GM12878 (cell line): Measurements from ENCODE around the gene GRIN2C.

Experiments used
- ATF7 ChIP-seq: fragments of 450-650 bp; IDR thresholded peaks from 2 replicates; pipeline ENCODE4 v1.6.1; 2016; ENCODE audit warnings: low read depth, mild to moderate bottlenecking
- CBFB ChIP-seq: IDR thresholded peaks from 2 replicates; pipeline ENCODE4 v1.6.1; 2016; ENCODE audit warnings: antibody characterized with exemption, low read depth
- CHD2 ChIP-seq: IDR thresholded peaks from 2 replicates; pipeline ENCODE4 v1.6.1; 2011; ENCODE audit warnings: low read depth, low read length, improper control_type of control experiment, borderline replicate concordance
- CTCF ChIP-seq, 3 experiments: IDR thresholded peaks in 2 of 3; conservative IDR thresholded peaks in 1 of 3; 2 replicates each; pipeline ENCODE4 v1.5.1; 2011; ENCODE audit warnings: low read depth in 3 of 3, low read length in 3 of 3, mild to moderate bottlenecking in 3 of 3, control low read depth in 2 of 3, moderate library complexity in 2 of 3, inconsistent platforms in 1 of 3, mixed read lengths in 1 of 3; ENCODE audit not compliant: control insufficient read depth in 2 of 3, insufficient read depth in 1 of 3; ENCODE audit errors: extremely low read depth in 1 of 3
- EGR1 ChIP-seq, 2 experiments: IDR thresholded peaks; 1 replicate in 1 of 2; 2 replicates in 1 of 2; pipeline ENCODE4 v1.6.1; 2011 to 2012; ENCODE audit warnings: low read depth in 2 of 2, low read length in 2 of 2, borderline replicate concordance in 1 of 2, mild to moderate bottlenecking in 1 of 2, moderate library complexity in 1 of 2
- EZH2 ChIP-seq: IDR thresholded peaks from 2 replicates; pipeline ENCODE4 v1.6.1; 2012; ENCODE audit warnings: low read depth, mild to moderate bottlenecking, control low read depth, inconsistent platforms, low read length, borderline replicate concordance; ENCODE audit not compliant: control insufficient read depth
- MEF2B ChIP-seq: fragments of 450-650 bp; IDR thresholded peaks from 2 replicates; pipeline ENCODE4 v1.6.1; 2018; ENCODE audit warnings: mild to moderate bottlenecking, moderate library complexity; ENCODE audit not compliant: partially characterized antibody, poor library complexity, severe bottlenecking
- NFIC ChIP-seq: IDR thresholded peaks from 2 replicates; pipeline ENCODE4 v1.6.1; 2012; ENCODE audit warnings: low read depth, mild to moderate bottlenecking, inconsistent platforms, low read length, moderate library complexity
- NRF1 ChIP-seq: conservative IDR thresholded peaks from 2 replicates; pipeline ENCODE4 v1.6.1; 2011; ENCODE audit warnings: mild to moderate bottlenecking, low read depth, low read length, improper control_type of control experiment
- RAD21 ChIP-seq: IDR thresholded peaks from 2 replicates; pipeline ENCODE4 v1.6.1; 2011; ENCODE audit warnings: mild to moderate bottlenecking, low read depth, low read length, moderate library complexity; ENCODE audit not compliant: insufficient read depth
- RELA ChIP-seq: fragments of 450-650 bp; IDR thresholded peaks from 2 replicates; pipeline ENCODE4 v1.8.0; 2014; ENCODE audit warnings: borderline replicate concordance; ENCODE audit not compliant: partially characterized antibody

GRCh38 chr17:74842146-74842598 lies 17.5 kb downstream of the GRIN2C start:
- no peak for TF ChIP-seq CBFB
- no peak for TF ChIP-seq ATF7
- TF ChIP-seq EGR1 (IDR thresholded peaks at IDR 0.05; ENCODE audit: borderline replicate concordance in 1 of 2, low read depth in 2 of 2, low read length in 2 of 2) = no peak
- TF ChIP-seq RAD21 = no peak
- no peak for TF ChIP-seq CTCF (IDR thresholded peaks at IDR 0.05 in 2 of 3, conservative IDR thresholded peaks at IDR 0.05 in 1 of 3; ENCODE audit: control insufficient read depth in 2 of 3, extremely low read depth in 1 of 3, insufficient read depth in 1 of 3, low read depth in 3 of 3, low read length in 3 of 3)
- no peak for TF ChIP-seq RELA
- no peak for TF ChIP-seq MEF2B
- TF ChIP-seq EZH2 = no peak
- no peak for TF ChIP-seq NRF1
- no peak for TF ChIP-seq NFIC
- no peak for TF ChIP-seq CHD2
